NCI-H526 treated with DMSO at 0.1 percent for 48 hours (cell line): Measurements from ENCODE around the gene SHROOM2.
"Not testable (repeated sequence)": the region's sequence is repeated elsewhere in the genome, so short reads cannot be mapped to it uniquely, and the experiment has no call there.

Source experiments
- DNase-seq: peaks from one replicate; lab custom pipeline; 2025; lab: John Stamatoyannopoulos, UW

Gene SHROOM2

DNA sequence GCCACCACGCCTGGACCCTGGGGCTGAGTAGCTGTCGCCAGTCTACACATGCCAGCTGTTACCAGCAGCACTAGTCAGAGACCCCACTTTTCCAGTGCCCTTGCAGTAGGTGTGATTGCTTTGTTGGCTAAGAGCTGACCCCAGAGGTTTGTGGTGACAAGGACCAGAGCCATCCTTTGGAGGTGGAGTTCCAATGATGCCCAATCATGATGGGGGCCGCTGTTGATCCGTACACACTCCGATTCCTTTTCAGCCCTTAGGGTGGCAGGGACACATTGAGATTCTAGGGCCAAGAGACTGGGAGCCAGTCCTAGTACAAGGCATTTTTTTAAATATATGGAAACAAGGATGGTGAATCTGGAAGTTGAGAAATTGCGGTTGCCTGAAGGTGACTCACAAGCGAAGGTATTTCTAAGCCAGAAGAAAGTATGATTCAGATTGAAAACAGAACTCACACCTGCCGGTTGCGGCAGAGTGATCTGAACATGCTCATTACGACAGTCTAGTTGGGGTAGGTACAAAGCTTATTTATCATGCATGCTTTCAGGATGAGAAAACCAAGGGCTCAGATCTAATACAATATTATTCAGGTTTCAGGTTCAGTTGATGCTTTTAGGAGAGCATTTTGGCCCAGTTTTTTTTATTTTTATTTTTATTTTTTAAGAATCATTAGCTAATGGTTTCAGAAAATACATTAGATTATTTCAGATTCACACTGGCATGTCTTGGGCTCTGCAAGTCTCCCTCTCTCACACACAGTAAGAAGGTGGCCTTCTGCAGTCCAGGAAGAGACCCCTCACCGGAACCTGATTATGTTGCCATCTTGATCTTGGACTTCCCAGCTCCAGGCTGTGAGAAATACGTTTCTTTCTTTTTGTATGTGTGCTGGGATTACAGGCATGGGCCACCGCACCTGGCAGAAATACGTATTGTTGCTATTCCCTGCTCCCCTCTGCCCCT lies 43.4 kb downstream of the SHROOM2 start:
- no peak for DNase-seq

DNA sequence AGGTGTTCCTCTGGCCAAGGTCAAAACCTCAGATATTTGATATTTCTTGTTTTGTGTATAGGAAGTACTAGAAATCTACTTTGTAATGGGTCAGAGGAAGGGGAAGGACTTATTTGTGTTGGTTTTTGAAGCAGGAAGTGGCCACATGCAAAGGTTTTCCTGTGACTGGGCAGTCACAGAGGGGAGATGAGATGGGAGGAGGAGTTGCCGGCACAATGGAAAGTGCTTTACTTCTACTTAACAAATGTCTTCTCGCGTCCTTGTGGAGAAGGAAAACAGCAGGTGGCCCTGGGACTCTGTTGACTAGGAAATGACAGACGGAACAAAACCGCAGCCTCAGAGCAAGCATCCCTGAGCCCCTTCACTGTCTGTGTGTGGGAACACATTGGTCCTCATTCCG lies 46.6 kb downstream of the SHROOM2 start:
- no peak for DNase-seq

DNA sequence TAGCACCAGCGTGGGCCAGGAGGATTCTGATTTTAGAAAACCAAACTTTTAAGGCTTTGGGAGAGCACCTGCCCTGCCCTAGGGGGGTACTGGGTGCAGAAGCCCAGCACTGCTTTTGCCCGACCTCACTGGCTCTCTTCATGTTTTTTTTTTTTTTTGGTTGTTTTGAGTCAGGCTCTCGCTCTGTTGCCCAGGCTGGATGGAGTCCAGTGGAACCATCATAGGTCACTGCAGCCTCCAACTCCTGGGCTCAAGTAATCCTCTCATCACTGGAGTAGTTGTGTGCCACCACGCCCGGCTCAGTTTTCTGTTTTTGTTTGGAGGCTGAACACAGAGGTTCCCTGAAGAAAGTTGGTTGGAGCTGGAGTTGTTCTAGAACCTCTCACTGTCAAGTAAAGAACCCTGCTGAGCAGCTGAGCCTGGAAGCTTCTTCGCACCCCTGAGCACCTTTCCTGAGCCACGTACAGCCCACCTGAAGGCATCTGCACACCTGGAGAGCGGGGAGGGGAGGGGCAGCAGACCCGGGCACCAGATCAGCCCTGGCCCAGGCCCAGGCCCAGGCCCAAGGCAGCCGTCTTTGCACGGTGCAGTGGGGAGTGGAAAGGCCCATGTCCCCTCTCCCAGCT lies 49.5 kb downstream of the SHROOM2 start:
- no peak for DNase-seq

DNA sequence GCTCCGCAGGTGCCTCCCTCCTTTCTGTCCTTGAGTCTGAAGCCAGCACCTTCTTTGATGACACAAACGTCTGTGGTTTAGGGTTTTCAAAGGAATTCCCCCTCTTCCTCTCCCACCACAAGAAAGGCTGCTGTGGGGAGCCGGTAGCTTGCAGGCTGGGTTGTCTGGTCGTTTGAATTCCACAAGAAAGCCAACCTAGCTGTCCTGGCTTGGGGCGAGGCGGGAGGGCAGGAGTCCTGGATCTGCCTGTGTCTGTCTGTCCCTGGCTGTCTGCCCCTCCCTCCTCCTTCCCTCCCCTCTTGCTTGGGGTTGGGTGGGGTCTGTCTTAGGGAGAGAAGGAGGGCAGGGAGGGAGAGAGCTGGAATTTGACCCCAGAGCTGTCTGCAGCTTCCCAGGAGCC lies 56.3 kb downstream of the SHROOM2 start:
- DNase-seq = no peak

DNA sequence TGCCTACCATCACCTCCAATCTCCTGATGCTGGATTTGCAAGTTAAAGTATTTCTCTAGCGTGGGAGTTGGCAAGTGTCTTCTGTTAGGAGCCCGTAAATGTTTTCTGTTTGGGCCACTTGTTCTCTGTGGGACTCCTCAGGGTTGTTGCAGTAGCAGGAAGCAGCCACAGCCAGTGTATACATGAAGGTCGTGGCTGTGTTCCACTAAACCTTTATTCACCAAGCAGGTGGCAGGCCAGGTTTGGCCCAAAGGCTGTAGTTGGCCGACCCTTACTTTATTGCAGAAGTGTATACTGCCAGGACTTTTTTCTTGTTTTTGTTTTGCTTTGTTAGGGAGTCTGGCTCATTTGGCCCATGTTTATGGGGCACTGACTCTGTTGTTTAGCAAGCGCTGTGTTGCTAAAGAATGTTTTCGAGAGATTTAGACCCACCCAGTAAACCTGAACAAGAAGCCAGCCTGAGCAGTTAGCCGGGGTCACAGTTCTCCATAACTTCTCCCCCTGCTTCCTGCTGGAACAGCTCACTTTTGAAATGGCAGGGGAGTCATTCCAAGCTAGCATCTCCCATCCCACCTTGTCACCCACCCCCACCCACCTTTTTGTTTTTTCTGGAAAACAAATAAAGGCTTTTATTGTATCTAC lies 58.8 kb downstream of the SHROOM2 start:
- no peak for DNase-seq

DNA sequence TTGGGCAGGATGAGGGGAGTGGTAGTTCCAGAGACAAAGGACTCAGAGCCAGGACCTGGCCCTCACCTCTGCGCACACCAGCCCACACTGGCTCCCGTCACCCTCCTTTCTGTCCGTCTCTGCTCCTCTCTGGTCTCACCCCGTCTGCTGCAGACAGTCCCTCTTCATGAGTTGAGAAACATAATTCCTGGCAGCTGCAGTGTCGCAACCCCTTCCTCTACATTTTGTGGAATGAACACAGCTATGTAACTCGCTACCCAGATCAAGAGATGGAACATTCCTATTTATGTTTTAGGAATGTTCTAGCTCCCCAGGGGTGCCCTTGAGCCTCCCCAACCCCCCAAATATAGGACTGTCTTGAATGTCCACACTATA lies 59.3 kb downstream of the SHROOM2 start:
- no peak for DNase-seq

DNA sequence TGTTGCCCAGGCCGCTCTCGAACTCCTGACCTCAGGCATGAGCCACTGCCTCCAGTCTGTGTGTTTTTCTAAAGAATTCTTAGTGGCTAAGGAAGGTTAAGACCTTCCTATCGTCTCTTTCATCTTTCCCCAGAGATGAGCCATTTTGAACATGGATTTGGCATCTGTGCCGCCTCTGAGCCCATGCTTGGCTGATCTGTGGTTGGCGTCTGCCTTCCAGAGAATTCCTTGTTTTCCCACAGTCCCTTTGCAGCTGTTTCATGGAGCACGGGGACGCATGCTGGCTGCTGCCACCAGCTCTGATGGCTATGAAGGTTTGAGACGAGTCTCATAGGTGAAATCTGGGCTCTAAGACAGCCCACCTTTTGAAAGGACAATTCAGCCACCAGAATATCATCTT lies 60.4 kb downstream of the SHROOM2 start:
- no peak for DNase-seq

DNA sequence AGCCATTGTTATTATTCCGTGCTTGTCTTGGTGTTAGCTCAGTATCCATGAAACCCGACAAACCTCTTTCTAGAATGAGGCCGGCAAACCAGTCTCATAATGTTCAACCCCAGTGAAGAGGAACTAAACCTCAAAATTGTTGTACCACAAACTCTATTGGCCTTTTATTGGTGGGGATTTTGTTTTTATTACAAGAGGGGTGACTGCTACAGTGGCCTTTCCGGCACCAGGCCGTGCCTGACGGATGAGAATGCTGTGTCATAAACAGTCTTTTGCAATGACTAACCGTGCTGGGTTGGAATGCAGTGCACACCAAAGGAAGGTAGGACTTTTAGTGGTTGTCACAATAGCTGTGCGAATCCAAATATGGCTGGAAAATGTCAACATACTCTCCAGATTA lies 60.8 kb downstream of the SHROOM2 start:
- no peak for DNase-seq

DNA sequence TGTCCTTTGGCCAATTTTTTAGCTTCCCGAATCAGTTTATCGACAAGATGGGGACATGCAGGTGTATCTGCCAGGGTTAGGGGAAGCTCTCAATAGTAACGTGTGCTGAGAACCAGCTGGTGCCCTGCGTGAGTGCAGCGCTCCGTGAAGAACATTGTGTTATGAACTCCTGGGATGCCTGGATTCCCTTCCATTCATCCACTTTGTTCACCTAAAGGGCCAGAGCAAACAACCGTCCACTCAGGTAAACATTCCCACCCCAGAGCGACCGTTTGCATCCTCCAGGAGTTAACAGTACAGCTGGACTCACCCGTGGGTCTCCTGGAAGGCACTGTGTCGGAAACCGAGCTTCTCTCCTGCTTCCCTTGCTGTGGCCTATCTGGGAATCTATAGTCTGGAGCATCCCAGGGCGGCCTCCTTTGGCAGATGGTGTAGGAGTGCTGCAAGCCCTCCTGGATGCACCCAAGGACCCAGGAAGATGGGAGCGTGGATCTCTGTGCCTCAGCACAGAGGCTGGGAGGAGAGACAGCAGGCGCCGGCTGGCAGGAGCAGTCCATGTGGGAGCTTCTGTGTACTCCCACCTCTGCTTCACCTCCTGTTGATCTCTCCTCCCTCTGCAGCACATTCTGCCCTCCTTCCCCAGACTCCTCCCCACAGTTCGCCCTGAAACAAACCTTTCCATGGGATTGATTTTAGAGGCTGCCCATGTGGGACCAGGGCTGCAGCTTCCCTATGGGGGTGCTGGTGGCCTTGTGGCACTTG lies 62.7 kb downstream of the SHROOM2 start:
- DNase-seq = no peak

DNA sequence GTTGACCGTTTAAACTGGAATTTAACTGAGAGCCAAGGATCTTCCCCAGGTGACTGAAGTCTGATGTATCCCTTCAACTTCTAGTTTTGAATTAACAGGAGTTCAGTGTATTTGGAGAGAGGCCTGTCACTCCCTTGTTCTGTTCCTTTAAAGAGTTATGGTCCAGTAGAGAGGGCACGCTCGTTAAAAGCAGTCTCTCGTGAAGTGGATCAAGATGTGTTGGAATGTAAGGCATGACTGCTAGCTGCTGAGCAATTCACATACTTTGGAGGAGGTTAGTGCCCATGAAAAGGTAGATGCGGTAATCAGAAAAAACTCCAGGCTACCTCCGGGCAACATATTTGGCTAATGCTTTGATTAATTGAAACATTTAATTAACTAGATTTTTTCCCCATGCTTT lies 65.7 kb downstream of the SHROOM2 start:
- no peak for DNase-seq

DNA sequence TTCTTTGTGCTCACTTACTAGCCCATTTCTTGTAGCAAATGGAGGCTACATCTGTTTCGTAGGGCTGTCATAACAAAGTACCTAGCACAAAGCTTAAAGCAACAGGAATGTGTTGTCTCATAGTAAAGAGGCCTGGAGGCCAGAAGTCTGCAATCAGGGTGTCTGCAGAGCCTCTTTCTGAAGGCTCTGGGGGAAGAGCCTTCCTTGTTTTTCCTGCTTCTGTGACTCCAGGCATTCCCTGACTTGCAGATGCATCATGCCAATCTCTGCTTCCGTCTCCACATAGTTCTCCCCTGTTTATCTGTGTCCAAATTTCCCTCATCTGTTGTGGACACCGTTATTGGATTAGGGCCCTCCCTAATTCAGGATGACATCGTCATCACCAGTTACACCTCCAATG lies 67.1 kb downstream of the SHROOM2 start:
- DNase-seq = no peak

DNA sequence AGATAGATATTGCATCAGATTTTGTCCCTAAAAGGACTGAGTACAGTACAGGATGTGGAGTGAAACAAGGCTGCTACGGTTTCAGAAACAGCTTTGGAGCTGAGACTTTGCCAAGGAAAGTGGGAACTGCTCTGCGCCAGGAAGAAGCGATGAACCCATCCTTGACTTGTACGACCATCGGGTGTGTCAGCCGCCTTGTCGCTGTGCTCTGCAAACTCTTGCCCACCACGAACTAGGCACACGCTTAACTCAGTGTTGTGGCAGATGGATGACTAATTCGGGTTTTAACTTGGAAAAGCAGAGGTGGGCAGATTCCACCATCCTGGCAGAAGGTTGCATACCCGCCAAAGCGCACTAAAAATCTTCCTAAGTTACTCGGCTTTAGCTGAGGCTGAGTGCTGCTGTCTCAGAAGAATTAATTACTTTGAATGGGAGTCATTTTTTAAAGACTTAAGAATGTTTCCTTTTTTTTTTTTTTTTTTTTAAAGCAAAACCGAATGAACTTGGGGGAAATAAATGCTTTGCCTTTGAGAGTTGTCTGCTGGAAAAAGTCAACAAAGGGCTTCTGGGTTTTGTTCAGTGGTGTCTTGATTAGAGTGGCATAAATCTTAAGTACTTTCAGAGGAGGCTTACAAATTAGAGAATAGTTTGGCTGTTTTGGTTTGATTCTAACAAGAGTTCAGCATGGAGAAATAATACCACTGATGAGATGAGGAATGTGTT lies 69.5 kb downstream of the SHROOM2 start:
- no peak for DNase-seq

DNA sequence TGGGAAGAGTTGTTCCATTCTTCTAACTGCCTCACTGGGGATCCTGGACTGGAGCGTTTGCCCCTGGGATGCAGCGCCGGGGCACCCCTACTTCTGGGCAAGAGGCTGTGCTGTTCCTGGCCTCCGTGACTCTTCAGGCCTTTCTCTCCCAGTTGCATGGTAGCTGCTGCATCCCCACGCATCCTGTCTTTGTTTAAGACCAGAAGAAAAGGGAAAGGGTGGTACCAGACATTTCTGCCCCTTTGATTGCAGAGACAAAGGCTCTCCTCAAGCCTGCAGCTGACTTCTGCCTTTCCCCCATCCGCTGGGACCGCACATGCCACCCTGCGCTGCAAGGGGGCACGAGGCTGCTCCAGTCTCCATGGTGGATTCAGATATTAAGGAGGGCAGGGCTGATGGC lies 70.4 kb downstream of the SHROOM2 start:
- DNase-seq = no peak

DNA sequence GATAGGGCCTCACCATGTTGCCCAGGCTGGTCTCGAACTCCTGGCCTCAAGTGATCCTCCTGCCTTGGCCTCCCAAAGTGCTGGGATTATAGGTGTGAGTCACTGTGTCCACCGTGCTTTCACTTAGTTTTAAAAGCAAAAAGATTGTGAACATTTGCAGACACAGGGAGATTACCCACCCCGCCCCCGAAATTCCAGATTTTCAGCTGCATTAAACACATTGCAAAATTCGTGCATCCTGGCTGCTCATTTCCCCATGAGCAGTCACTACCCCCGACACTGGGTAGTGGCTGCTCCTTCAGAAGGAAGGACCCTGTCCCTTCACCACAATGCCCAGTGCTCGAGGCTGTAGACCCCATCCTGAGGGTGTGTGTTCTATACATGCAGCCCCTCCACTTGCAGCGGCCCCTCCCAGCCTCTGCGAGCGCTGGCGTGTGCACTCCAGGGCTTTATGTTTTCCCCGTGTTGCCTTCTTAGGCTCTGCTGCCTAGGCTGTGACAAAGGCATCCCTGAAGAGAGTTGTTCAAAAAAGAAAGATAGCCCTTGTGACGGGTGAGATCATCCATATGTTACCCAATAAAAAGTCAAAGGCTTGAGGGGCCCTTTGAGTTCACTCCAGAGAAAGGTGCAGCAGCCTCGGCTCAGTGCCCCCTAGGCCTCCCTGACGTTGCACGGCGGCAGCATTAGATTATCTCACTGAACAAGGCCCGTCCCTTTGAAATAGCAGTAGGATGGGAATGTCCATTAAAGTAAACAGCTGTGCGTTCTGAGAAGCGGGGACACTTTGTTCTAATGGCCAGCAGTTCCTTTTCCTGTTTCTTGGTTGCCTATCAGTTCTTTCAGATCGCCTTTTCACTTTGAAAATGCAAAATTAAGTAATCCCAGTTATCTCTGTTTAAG lies 71.6 kb downstream of the SHROOM2 start:
- no peak for DNase-seq

DNA sequence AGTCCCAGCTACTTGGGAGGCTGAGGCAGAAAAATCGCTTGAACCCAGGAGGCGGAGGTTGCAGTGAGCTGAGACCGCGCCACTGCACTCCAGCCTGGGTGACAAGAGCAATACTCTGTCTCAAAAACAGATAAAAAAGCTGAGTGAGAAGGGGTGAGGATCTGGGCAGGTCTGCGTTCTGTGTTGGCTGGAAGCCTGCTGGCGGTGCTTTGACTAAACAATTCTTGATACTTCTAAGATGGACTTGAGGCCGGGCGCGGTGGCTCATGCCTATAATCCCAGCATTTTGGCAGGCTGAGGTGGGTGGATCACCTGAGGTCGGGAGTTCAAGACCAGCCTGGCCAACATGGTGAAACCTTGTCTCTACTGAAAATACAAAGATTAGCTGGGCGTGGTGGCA lies 72.5 kb downstream of the SHROOM2 start:
- not testable (repeated sequence) for DNase-seq

DNA sequence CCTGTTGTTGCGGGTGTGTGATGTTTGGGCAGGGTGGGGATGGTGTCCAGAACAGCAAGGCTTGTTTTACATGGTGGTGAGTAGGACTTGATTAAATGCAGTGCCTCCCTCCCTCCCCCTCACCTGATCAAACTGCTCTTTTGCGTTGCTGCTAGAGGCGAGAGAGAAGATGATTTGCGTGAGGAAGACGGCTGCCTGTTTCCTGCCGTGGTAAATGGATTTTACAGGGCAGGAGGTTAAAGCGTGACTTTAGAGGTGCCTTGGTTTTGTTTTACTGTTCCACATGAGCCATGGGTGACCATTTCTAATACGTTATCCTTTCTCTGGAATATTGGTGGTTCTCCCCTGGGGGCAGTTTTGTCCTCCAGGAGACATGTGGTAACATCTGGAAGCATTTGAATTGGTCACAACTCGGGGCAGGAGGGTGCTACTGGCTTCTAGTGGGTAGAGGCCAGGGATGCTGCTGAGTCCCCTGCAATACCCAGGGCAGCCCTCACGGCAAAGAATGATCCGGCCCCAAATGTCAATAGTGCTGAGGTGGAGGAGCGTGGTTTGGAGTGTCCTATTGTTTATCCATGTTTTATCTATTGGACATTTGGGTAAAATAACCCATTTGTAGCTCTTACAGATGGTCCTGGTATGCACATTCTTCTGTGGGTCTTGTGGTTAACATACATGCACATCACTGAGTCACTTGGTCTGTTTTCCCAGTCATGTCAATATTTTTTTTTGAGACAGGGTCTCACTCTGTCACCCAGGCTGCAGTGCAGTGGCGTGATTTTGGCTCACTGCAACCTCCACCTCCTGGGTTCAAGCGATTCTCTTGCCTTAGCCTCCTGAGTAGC lies 73.7 kb downstream of the SHROOM2 start:
- peak; percentile 41 for DNase-seq

DNA sequence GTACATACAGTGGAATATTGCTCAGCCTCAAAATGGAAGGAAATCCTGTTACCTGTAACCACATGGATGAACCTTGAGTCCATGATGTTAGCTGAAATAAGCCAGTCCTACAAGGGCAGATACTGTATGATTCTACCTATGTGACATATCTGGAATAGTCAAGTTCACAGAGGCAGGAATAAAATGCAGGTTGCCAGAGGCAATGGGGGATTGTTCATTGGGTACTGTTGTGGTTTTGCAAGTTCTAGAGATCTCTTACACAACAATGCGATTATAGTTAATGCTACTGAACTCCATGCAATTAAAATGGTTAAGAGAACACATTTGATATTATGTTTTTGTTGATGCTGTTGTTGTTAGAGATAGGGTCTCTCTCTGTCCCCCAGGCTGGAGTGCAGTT lies 74.6 kb downstream of the SHROOM2 start:
- DNase-seq = no peak

DNA sequence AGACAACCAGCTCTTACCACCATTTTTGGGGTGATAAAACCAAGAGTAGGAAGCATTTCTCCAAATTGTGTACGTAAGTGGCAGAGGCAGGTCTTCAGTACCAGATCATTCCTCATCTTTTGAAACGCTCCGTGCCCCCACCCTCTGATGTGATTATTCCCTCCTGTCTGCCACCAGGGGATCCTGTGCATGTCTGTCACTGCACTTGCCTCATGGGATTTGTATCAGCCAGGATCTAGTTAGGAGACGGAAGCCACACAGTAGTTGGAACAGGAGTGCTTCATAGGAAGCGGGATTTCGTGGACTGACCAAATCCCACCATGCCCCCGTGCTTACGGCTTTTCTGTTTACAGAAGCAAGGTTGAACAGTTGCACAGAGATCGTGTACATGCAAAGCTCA lies 75.5 kb downstream of the SHROOM2 start:
- no peak for DNase-seq

DNA sequence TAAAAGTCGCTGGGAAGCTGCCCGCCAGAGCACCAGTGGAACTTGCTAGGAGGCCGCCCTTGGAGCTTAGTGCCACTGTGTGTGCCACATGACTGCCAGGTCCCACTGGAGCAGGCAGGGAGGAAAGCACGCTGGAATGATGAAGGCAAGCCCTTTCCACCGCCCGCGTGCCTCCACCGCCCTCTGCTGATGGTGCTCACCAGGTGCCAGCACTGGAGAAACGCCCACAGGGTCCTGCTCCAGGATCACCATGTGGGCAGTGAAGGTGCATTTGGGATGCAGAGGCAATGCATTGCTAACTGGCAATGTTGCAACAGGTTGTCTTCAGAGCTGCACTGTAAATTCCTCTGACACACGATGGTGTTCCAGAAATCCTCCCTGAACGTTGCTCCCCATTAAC lies 76.3 kb downstream of the SHROOM2 start:
- DNase-seq = no peak

DNA sequence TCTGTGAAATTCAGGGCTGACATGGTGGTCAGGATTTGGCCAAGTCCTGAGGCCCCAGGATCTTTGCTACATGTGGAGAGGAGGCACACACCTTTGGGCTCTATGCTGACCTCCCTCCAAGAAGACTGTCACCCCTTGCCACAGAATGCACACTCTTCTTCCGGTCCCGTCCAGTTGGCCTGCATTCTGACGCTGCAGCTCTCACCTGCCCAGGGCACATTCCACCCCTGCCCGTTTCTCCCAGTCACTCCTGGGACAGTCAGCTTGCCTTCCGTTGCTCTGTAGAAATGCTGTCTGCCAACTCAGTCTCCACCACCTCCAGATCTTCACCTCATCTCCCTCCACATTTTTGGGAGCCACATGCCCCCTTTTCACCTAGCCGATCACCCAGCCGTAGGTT lies 76.7 kb downstream of the SHROOM2 start:
- no peak for DNase-seq
